SU-DHL-6 (cell line): ENCODE results near the gene NEU2.

Source experiments
- CTCF ChIP-seq: fragments of 200-600 bp; sonication (generic); IDR thresholded peaks from one replicate; pipeline ENCODE4 v1.5.1; 2017; ENCODE audit warnings: antibody characterized with exemption, mild to moderate bottlenecking, low read length, moderate library complexity; ENCODE audit not compliant: insufficient read depth, poor library complexity, severe bottlenecking
- EZH2phosphoT487 ChIP-seq: fragments of 200-600 bp; sonication (generic), shearing (Covaris generic); conservative IDR thresholded peaks from 2 replicates; pipeline ENCODE4 v1.6.1; 2018; ENCODE audit warnings: mild to moderate bottlenecking, antibody characterized with exemption, low read length, moderate library complexity, mixed read lengths

- no peak for TF ChIP-seq CTCF
- no peak for TF ChIP-seq EZH2phosphoT487
These were observed 34.5 kb upstream of the NEU2 start for GRCh38 chr2:232997749-232998665.
